Stimulated activated CD4-positive, alpha-beta T cell treated with anti-CD3 and anti-CD28 coated beads, Interleukin-1b, Interleukin-23, amount 100 ng/mL, for 48 hours (primary cell): ENCODE measurements around the gene SET.
"Not testable (repeated sequence)": the region's sequence is repeated elsewhere in the genome, so short reads cannot be mapped to it uniquely, and the experiment has no call there.

Experiments used
- DNase-seq: peaks from one replicate; pipeline ENCODE4 v3.0.0-alpha.2; 2020

The SET gene

DNA sequence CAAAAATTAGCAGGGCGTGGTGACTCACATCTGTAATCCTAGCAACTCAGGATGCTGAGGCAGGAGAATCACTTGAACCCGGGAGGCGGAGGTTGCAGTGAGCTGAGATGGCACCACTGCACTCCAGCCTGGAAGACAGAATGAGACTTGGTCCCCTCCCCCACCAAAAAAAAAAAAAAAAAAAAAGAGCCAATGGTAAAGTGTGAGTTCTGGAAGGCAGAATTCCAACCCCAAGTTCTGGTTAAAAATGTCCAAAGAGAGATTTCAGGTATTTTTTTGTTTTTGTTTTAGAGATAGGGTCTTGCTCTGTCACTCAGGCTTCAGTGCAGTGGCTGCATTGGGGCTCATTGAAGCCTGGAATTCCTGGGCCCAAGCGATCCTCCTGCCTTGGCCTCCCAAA lies 1.6 kb upstream of the SET start:
- DNase-seq: no peak

DNA sequence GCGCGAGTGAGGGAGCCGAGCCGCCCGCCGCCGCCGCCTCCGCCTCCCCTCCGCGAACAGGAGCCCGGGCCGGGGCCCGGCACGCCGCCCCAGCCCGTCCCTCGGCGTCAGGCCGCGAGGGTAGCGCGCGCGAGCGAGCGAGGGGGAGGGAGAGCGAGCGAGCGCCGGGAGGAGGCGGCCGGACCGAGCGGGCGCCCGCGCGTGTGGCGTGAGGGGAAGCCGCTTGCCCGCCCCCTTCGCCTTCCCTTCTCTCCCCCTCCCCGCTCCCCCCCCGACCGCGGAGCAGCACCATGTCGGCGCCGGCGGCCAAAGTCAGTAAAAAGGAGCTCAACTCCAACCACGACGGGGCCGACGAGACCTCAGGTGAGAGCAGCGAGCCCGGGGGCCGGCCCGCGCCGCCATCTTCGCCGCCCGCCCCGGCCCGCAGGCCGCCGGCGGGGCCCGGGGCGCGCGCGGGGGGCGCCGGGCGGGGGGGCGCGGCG lies 312 bp downstream of the SET start:
- DNase-seq: no peak

DNA sequence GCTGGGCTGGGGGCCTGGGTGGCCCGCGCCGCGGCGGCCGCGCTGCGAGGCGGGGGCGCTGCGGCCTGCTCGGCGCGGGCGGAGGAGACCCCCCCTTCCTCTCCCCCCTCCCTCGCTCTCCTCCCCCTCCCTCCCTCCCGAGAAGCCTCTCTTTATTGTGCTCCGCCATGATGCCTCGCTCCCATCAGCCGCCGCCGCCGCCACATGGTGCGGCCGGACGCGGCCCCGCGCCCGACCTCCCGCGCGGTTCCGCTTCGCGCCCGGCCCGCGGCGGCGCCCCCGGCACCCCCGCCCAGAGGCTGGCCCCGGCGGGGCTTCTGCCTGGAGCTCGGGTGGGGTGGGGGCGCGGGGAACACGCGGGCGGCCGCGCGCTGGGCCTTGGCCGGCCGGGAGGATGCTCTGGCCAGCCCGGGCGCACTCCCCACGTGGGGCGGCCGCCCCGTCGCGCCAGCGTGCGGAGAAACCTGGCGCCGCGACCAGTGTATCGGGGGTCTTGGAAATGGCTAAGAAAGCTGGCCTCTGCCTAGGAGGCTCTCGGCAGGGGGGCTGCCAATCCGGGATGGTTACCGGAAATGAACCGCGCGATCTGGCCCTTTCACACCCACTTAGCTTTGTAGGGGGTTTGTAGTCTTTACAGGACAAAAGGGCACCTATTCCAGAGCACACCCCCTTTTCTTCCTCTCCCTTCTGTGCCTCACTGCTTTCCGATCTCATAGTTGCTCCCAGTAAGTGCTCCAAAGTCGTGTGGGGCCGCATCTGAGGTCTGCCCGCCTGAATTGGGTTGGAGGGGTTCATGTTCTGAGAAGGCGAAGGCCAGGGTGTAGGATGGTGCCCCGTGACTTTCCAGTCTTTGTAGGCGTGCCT lies 1.0 kb downstream of the SET start:
- DNase-seq: peak; percentile 40

DNA sequence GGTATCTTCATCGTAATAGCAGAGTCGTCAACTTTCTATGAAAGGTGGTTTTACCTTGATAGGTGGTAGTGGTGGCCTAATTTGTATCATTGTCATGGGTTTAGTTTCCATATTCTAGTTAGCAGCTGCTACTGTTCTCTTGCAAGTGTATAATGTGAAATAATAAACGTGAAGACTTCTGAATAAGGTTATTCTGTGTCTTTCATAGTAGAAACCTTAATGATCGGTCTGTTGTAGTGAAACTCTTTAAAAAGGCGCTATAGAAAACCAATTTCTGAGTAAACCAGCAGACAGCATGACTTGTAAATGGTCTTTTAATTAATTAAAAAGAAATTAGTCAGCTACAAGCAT lies 1.6 kb downstream of the SET start:
- no peak for DNase-seq

DNA sequence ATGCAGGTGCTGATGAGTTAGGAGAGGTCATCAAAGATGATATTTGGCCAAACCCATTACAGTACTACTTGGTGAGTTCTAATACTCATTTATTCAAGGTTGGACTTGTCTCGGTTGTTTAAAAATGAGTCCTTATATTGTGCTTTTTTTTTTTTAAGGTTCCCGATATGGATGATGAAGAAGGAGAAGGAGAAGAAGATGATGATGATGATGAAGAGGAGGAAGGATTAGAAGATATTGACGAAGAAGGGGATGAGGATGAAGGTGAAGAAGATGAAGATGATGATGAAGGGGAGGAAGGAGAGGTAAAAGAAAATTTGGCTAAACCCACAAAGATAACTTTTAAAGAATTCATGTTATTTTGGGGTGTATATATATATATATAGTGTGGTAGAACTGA lies 4.7 kb downstream of the SET start:
- not testable (repeated sequence) for DNase-seq

DNA sequence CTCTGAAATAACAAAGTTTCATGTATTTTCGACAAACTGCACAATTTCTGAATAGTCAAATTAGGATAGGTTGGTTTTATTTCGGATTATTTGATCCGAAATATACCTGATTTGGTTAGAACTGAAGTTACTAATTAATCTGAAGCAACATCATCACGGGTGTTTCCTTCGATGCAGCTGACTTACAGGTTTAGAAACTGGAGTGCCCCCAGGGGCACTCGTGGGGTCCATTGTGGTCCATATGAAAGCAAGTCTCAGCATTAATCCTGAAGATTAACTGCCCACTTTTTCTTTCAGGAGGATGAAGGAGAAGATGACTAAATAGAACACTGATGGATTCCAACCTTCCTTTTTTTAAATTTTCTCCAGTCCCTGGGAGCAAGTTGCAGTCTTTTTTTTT lies 5.3 kb downstream of the SET start:
- no peak for DNase-seq

DNA sequence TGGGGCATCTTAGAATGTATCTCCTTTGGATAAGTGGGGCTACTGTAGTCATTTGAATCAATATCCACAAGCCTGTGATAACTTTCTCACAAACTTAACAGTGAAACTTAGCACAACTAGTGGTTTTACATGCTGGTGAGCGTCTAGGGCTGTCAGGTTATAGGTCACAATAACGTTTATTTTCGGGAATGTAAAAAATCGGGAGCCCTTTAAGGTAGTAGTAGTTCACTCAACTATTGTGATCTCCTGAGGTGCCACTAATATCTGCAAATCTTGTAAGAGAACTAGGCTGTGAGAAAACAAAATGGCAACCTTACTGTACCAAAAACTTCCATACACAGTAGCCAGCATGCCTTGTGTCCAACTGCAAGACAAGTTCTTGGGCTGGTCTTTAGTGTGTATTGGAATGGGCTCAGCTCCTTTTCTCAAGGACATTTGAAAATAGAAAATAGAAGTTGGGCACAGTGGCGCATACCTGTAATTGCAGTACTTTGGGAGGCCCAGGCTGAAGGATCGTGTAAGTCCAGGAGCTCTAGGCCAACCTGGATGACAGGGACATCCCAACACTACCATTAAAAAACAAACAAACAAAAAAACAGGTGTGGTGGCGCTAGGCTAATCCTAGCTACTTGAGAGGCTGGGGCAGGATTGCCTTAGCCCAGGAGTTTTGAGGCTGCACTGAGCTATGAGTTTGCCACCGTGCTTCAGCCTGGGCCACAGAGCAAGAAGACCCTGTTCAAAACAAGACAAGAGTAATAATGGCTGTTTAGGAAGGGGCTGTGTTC lies 8.1 kb downstream of the SET start:
- no peak for DNase-seq

DNA sequence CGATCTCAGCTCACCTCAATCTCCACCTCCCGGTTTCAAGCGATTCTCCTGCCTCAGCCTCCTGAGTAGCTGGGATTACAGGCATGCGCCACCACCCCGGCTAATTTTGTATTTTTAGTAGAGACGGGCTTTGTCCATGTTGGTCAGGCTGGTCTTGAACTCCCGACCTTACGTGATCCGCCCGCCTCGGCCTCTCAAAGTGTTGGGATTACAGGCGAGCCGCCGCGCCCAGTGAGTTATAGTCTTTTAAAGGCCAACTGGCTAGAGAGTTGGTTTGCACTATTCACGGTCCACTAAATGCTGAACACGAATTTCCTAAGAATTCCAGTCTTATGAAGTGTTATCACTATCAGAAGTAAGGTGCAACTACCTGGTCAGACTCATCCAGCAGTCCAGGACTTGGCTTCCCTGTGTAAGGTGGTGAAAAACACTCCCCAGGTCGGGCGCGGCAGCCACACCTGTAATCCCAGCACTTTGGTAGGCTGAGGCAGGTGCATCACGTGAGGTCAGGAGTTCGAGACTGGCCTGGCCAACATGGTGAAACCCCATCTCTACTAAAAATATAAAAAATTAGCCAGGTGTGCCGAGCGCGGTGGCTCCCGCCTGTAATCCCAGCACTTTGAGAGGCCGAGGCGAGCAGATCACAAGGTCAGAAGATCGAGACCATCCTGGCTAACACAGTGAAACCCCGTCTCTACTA lies 10.2 kb downstream of the SET start:
- DNase-seq: not testable (repeated sequence)

DNA sequence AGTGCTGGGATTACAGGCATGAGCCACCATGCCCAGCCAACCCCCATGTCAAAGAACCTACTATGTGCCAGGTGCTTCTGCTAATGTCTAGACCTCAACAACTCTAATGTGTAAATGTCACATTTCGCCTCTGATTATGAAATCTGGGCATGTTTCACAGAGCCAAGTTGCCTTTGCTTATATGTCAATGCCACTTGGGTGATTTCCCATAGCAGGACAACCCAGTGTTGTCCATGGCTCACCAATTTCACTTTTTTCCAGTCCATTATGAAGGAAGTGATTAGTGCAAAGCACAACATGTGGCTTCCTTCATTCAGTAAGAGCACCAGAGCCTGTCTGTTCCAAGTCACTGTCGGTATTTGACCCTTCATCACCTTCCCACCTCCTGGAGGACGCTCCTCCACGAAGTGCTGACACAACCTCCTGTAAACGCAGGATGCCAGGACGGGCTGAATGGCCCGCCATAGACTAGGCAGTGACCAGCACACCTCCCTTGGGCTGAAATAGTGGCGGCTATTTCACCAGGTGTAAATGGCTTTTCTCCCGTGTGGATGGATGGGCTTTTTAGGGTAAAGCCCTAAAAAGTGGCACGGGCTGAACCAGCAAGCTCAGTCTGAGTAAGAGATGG lies 12.3 kb downstream of the SET start:
- DNase-seq: no peak

DNA sequence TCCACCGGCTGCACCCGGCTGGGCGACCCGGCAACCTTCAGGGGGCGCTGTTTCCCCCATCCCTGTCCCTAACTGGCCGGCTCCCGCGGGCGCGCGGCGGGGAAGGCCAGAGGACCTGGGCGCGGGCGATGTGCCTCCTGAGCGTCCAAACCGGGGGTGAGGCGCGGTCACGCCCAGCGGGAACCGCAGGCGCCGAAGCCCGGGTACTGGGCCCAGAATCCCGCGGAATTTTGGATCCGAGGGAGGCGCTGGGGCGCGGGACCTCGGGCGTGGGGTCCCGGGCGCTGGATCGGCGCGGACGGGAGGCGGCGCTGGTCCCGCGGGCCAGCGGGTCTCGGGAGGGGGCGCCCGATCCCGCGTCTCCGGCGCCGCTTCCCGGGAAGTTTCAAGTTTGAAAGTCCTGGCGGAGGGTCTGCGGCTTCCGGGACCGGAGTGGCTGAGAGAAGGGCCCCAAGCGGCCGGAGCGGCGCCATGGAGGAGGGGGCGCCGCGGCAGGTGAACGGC lies 13.5 kb downstream of the SET start, which contains the start of gene PKN3:
TSS of gene PKN3 (plus strand) at position 59 of the 504 bp plus-strand sequence. CDS start at position 472, 413 bp downstream.
- peak; percentile 85 for DNase-seq

DNA sequence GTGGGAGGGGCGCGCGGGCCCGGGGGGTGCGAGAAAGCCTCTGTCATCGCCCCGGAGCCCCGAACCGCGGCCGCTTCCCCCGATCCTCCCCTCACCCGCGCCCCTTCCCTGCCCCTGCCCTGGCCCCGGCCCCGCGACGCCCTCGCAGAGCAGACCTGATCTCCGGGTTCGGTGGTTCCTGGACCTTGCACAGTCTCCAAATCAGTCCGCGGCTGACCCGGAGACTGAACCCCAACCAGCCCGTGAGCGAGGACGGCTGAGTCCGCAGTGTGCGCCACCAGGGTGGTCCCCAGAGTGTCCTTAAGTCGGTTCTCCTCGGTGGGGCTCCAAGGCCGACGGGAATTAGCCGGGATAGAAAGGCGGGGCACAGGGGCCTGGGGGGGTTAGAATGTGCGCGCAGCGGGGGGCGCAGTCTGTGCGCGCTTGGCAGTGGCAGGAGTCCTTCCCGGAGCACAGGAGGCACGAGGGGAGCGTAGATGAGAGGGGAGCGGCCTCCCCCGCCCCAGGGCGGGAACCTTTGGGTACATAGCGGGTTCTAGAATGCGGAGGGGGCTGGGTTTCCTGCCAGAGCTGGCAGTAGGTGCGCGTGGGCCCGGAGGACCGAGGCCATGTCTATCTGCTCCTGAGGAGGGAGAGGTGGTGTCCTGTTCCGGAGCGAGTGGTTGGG lies 14.1 kb downstream of the SET start:
- peak; percentile 34 for DNase-seq

DNA sequence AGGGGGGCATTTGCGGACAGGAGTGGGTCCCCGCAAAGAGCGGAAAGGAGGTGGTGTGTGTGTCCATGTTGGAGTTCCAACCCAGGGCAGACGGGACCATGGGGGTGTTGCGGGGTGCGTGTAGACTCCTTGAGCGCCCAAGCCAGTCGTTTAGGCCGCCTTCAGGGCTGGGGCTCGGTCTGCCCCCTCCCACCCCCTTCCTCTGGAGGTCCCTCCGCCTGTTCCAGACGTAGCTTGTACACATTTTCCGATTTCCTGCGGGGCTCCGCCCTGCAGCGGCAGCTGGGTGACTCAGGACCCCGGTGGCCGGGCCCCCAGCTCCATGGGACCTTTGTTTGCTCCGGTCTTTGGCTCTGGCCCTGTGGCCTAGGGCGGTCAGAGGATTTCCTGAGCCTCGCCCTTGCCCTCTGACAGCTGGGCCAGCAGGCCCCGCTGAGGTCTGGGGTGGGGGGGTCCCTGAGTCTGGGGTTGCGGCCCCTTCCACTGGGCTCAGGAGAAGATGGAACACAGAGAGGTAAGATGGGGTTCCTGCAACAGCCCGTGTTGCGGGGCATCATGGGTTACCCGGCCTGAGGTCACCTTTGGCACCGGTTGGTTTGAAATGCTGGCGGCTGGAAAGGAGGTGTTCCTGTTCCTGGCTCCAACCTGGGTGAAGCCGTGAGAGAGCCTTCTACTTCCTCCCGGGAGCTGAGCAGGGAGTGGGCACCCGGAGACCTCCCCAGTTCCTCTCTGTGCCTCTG lies 14.8 kb downstream of the SET start:
- DNase-seq: no peak

DNA sequence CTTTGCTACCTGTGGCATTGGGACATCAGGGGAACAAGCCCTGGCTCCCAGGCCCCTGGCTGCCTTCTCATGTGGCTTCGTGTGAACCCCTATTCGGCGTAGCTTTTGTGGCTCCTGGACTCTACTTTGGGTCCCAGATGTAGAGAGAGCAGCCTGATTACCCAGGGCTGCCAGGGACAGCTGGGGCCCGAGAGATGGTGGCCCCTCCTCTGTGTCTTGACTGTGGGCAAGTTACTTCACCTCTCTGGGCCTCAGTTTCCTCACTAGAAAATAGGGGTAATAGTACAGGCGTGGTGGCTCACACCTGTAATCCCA lies 15.3 kb downstream of the SET start:
- DNase-seq: no peak

DNA sequence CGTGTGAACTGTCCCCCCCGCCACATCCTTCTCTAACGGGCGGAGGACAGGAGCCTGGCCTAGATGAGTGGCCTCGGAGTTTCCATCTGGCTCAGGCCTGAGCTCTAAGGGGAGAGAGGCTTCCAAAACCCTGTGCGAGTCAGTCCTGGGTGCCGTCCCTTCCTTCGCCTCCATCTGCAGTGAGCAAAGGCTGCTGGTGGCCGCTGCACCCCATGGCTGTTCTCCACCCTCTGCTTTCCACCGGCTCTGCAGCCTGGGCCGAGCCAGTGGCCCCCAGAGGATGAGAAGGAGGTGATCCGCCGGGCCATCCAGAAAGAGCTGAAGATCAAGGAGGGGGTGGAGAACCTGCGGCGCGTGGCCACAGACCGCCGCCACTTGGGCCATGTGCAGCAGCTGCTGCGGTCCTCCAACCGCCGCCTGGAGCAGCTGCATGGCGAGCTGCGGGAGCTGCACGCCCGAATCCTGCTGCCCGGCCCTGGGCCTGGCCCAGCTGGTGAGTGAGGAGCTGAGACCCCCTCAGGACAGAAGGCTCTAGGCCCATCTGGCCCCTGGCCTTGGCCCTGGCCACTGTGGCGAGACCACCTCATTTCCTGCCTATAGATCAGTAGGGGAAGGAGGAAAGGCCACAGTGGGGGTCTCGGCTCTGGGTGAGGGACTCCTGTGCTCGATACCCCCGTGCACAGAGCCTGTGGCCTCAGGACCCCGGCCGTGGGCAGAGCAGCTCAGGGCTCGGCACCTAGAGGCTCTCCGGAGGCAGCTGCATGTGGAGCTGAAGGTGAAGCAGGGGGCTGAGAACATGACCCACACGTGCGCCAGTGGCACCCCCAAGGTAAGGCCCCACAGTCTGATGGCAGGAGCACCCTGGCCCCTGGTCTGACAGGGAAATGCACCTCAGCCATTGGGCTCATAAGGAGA lies 16.3 kb downstream of the SET start:
- DNase-seq: no peak

DNA sequence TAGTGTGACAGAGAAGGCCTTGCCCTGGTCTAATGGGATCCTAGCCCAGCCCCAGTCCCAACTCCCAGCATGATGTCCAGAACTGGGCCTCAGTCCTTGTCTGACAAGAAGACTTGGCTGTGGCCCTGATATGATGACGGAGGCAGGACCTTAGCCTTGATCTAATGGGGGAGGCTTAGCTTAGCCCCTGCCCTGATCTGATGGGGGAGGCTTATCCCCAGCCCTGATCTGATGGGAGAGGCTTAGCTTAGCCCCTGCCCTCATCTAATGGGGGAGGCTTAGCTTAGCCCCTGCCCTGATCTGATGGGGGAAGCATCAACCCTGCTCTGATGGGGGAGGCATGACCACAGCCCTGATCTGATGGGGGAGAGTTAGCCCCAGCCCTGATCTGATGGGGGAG lies 17.0 kb downstream of the SET start:
- no peak for DNase-seq

DNA sequence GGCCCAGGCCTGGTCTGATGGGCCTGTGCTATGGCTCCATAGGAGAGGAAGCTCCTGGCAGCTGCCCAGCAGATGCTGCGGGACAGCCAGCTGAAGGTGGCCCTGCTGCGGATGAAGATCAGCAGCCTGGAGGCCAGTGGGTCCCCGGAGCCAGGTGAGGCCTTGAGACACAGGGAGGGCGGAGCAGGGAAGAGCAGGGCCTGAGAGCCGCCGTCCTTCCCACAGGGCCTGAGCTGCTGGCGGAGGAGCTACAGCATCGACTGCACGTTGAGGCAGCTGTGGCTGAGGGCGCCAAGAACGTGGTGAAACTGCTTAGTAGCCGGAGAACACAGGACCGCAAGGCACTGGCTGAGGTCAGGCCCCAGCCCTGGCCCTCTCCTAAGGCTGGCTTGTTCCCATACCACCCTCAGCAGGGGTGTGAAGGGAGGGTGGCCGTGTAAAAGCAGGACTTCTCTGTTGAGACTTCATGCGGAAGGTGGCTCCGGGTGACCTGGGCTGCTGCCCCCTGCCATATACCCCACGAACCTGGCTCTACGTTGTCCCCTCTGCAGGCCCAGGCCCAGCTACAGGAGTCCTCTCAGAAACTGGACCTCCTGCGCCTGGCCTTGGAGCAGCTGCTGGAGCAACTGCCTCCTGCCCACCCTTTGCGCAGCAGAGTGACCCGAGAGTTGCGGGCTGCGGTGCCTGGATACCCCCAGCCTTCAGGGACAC lies 17.8 kb downstream of the SET start:
- no peak for DNase-seq

DNA sequence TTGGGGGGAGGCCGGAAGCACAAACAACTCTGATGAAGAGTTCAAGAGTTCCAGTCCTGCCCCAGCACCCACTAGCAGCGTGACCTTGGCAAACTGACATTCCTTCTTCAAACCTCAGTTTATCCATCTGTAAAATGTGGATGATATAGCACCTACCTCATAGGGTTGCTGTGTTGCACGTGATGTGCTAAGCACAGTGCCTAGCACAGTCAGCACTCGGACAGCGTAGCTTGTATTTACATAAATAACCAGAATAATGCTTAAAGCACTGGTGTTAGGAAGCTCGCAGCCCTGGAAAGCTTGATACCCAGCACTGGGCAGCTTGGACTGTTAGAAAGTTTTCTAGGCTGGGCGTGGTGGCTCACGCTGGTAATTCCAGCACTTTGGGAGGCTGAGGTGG lies 18.4 kb downstream of the SET start:
- DNase-seq: no peak

DNA sequence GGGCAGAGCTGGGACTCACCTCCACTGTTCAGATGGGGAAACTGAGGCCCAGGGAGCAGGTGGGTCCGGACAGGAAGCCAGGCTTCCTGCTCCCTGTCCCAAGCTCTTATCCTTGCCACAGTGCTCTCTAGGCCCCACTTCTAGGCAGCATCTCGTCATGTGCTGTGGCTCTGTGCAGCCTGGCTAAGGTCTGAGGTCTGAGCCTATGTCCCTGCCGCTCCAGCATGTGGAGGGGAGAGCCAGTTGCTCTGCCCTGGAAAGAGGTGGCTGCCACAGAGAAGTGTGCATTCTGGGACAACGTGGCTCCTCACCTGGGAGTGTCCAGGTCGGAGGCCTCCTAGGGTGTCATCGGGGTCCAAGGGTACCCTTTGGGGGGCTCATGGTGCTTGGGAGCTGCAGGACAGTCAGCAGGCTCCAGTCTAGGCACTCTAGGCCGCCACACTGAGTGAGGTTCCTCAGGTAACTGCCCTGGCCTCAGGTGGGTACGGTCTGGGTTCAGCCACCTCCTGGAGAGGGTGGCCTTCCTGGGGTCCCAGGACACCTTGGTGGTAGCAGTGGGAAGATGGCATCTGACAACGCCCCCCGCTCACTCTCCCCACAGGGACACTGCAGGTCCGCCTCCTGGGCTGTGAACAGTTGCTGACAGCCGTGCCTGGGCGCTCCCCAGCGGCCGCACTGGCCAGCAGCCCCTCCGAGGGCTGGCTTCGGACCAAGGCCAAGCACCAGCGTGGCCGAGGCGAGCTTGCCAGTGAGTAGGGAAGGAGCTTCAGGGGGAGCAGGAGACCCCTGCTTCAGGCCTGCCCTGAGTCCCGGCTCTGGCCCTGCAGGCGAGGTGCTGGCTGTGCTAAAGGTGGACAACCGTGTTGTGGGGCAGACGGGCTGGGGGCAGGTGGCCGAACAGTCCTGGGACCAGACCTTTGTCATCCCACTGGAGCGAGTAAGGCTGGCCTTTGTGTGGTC lies 23.7 kb downstream of the SET start:
- no peak for DNase-seq

DNA sequence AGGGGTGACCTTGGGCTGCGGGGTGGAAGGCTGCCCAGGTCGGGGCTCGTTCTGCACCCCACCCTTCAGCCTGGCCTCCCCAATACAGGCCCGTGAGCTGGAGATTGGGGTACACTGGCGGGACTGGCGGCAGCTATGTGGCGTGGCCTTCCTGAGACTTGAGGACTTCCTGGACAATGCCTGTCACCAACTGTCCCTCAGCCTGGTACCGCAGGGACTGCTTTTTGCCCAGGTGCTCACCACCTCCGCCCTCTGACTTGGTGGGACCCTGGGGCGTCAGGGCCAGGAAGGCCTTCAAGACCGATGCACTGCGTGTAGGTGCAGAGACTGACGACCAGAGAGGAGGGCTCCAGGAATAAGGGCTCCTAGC lies 24.4 kb downstream of the SET start:
- DNase-seq: no peak
